DLD1 (cell line): ENCODE results near the gene NXN.

Experiments
- in situ Hi-C: cut with HindIII; loops from 2 replicates; pipeline ENCODE4 v1.10.0; 2017; ENCODE audit warnings: low sequenced_read_pairs

Gene NXN

DNA sequence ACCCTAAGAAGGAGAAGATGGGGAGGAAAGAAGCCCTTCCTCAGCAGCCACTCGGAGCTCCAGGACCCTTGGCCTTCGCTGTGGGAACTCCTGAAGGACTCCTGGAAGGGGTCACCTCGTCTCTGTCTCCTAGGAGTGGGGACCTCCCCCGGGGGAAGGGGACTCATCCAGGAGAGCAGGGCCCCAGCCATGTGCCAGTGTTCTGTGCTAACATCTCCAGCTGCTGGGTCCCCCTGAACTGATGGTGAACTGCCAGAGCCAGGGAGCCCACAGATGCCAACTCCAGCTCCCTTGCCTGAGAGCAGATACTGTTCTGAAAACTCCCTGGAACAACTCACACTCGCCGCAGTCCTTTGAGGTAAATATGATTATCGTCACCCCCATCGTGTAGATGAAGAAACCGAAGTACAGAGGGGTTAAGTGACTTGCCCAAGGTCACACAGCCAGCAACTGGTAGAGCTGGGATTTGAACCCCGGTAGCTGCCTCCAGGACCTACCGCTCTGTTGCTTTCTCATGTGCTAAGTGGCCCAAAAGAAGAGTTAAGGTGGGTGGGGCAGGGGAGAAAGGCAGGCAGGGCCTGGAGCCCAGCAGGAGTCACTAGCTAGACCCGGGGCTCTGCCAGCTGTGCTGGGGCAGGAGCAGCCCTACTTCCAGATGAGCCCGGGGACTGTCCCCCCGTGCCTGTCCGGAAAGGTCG lies 27.9 kb upstream of the NXN start:
- in situ Hi-C loops, result no loop called here

DNA sequence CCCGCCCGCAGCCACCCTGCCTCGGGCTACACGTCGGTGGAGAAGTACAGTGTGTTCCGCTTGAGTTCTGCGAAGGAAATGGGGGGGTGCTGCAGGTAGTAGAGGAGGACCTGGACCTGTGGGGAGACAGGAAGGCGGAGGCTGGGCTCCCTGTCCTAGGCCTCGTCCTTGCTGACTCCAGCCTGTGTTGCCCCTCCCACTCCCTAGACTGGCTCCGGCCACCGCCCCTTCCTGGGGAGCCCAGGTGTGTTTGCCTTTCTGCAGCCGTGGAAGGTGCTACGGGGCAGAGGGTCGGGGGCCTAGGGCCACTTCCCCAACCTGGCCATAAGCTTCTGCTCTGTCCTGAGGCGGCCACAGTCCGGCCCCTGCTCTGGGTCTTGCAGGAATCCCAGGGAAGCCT lies 26.5 kb upstream of the NXN start:
- in situ Hi-C loops, result no loop called here

DNA sequence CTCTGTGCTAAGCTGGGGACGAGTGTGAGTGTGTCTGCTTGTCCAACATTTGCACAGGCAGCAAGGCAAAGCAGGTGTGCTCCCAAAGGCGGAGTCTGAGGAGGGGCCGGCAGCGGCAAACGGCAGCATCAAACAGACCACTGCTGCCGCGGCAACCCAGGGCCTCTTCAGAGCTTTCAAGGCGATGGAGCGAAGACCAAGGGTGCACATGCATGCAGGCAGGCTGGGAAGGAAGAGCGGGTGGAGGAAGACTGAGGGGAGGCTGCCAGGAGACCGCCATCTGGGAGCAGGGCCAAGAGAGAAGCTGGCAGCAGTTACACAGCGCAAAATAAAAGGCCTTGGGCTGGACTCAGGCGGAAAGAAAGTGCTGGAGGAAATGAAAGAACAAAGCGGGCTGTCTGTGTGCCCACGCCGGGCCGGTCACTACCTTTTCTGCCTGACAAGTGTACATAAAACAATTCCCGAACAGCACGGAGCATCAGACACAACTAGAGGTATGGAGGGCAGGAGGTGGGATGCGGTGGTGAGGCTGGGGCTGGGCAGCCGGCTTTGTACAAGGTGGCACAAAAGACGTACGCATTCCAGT lies 25.9 kb upstream of the NXN start:
- in situ Hi-C loops, result no loop called here

DNA sequence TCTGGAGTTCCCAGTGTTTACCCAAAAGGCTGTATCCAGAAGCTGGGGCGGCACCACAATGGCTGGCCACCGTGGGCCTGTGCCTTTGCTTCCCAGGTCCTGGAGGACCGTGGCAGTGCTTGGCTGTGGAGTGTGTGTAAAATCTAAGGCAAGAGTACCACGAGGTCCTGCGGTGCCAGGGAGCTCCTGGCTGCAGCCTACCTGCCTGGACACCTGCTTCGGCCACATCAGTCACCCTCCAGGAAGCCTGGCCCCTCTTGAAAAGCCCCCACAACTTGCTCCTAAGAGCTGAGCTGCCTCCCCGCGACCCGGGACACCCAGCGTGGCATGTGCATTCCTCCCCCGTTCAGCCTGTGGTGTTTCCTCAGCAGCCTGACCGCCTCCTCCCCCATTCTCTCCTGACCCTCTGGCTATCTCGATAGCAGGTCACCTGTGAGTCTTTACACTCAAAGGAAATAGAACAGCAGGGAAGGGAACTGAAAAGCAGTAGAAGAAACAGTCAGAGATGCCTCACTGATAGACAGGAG lies 25.3 kb upstream of the NXN start:
- in situ Hi-C loops, result no loop called here

DNA sequence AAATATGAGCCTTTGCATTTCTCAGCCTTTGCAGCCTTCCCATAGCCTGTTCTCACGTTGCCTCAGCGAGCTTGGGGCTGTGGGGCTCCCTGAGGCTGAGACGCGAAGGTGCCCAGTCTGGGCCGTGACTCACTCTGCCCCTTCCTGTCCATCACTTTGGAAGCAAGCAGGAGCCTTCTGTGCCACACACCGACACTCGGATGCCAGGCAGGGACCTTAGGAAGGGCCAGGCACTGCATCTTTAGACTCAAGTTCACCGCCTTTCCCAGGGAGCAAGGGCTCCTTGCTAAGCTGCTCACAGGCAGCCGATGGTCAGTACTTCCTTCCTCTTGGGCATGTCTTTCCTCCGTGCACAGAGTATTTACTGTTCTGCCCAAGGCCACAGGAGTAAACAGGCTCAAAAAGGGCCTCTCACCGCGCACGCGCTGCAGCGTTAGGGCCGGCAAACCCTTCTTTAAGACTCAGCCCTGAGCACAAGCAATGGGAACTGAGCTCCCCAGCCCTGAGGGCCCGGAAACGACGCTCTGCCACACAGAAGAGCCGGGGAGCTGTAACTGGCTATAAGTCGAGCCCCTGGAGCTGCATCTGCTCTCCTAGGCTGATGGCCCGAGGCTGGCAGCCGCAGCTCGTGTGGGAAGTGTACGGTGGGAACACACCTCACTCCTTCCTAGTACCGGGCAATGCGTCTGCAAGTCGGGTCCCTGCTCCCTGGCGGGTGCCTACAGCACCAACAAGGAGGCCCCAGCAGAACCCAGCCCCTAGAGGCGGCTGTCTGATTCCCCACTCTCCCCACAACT lies 24.6 kb upstream of the NXN start:
- in situ Hi-C loops, result no loop called here

DNA sequence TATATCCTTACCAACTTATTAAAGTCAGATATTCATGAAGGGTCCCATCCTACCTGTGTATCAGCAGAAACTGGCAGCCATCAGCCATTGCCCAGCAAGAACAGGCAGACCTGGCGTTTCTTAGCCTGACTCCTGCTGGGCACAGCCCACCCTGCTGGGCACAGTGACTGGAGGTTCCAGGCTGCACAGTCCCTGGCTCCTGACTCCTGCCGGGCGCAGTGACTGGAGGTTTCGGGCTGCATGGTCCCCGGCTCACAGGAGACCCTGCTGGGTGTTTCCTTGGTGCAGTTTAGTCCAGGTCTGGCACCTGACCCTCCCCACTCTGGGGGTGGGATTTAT lies 24.0 kb upstream of the NXN start:
- in situ Hi-C loops, result no loop called here

DNA sequence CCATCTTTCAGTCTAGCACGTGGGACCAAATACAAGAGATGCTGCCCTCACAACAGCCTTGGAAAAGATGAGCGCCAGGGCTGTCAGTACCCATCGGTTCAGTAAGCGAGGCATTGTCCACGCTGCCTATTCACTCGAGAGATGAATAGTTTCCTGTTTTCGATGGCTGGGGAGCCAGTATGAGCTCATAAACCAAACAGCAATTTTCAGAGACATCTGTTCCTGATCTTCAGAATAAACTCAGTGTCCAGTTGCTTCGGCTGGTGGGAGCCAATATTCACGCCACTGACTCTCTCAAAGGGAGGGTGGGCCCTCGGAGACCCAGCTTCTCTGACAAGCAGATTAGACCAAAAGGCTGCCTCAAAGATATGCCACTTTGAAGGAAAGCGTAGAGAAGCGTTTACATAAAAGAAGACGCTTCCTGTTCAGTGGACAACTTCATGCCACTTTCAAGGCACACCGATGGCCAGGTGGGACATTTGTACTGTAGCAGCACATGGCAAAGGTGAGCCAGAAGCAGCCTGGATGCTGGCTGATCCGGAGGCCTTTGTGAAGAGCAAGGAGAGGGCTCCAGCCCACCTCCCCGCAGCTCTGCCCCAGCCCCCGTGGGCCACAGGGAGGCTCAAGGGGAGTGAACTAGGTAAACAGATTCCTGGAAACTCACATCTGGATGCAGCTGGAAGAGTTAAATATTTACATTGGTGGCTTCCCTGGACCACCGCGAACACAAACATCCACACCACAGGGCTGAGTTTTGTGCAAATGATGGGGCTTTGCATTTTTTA lies 23.4 kb upstream of the NXN start:
- in situ Hi-C loops, result no loop called here

DNA sequence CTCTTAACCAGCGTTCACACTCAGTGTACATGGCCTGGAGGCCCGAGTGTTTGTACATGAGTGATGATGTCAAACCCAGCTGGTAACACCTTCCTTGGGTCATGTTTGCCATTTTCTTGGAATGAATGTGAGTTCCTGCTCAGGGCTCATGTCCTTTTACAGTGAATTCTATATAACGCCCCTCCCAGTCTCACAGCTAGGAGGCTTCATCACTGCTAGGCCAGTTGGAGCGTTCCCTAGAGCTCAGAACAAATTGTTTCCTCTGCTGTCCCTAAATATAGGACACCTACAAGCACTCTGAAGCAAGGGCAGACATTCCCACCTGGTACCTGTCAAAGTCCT lies 22.8 kb upstream of the NXN start:
- in situ Hi-C loops, result no loop called here

DNA sequence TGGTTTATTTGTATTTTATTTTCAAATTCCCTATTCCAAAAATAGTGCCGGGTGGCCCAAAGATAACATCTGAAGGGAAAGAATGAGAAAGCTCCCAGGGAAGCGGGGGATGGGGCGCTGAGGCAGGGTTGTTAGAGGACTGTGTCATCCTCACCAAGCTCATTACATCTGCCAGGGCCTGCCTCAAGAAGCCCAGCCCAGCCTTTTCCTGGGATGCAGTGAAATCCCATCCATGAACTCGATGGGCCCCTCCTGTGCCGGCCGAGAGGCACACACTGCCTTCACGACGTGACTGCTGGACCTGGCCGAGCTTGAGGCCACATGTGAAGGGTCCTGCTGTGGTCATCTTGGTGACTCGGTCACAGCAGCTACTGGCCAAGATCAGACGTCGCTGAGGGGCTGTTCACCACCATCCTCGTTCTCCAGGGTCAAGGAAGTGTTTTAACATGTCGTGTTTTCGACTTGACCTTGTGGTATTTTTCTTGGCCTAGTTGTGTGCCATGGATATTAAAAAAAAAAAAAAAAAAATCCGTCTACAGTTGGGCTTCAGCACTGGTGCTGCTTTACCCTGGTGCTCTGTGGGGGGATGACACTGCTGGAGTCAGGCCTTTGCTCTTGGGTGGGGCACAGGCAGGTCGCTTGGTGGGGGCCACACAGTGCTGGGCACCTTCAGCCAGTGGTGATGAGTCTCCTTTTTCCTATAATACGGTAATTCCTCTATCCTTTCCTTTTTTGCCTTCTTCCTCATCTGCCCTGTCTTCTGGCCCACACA lies 22.2 kb upstream of the NXN start:
- in situ Hi-C loops, result no loop called here

DNA sequence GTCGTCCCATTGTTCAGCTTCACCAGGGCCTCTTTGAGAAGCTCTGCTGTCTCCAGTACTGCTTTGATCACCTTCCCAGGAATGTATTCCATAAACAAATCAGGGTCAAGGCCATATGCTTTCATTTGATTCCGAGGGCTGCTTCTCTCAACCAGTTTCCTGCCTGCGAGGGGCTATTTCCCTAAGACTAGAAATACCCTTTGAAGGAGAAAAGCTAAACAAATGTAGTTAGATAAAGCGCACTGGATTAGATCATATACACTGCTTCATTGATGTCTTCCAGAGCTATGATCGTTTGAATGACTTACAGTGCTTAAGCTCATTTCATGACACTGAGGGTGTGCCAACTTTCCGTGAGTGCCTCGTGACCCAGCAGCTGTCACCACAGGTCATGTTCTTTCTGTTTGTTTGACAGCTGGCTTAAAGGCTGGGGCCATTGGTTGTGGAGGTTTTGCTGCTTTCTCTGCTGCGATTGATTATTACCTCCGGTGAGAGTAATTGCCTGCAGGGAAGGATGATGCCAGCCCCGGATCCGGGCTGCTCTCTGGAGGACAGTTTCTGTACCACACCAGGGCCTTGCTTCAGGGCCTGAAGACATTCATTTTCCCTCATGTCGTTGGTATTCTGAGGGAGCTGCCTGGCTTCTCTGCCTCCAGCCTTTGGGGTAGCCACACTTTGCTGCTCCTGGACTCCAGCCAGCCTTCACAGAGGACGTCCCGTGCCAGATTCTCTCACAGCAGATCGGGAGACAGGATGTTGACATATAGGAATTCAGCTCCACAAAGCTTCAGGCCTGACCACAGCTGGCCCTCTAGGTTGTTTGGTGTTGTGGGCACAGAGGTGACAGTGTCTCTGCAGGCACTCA lies 21.3 kb upstream of the NXN start:
- in situ Hi-C loops, result no loop called here

DNA sequence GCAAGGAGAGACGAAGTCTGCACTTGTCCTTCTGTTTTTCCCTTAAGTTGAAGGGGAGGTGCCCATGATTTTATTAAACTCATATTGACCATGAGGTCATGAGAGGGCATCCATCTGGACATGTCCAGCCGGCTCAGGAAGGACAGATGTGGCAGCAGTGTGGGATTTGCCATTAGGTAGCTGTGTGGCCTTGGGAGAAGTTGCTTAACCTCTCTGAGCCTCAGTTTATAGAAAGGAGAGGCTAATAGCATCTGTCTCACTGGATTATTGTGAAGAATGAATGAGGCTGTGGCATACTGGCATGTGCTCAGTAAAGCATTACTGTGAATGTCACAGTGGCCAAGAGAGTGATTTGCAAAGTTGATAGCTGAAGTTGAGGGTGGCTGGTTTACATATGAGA lies 18.5 kb upstream of the NXN start:
- in situ Hi-C loops, result loop anchor here (25.0 kb wide), 1 partner anchor 211 kb away; the partner anchor contains the start of genes GLOD4 and MRM3

DNA sequence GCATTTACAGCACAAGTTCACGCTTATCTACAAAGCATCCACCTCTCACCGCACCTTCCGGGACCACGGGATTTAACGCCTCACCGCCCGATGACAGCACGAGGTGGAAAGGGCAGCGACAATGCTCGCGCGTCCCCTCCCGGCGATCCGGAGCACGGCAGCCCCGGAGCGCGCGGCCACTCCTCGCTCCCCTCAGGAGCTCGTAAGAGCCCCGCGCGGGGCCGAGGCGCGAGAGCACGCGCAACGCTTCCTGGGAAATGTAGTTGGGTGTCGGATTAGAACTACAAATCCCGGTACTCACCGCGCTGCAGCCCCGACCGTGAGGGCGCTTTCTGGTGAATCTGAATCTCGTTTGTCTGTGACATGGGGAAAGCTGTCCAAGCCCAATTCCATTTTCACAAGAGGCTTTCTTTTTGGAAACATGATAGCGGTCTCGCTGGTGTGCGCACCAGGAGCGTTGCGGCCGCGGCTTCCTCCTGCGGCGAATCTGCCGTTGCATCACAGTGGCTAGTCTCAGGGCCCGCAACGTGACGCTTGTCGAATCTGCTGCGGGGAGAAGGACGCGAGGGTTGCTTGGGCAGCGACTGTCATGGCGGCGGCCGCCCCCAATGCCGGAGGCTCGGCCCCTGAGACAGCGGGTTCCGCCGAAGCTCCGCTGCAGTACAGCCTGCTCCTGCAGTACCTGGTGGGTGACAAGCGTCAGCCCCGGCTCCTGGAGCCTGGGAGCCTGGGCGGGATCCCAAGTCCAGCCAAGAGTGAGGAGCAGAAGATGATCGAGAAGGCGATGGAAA lies 17.2 kb upstream of the NXN start, which contains the start of gene TIMM22:
TIMM22 (plus strand) TSS at position 576 of the 791 bp plus-strand sequence; CDS start at position 590, 14 bp downstream.
- in situ Hi-C loops, result loop anchor here (25.0 kb wide), 1 partner anchor 209 kb away; the partner anchor contains the start of genes GLOD4 and MRM3

DNA sequence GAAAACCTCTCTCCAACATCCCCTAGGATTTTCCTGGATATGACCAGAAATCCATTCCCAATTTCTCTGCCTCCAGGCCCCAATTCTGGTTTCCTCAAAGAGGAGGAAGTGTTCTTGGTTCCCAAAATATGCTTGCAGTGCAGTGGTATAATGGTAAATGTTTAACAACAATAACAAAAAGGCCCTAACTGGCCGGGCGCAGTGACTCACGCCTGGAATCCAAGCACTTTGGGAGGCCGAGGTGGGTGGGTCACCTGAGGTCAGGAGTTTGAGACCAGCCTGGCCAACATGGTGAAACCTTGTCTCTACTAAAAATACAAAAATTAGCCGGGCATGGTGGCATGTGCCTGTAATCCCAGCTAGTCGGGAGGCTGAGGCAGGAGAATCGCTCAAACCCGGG lies 15.7 kb upstream of the NXN start:
- in situ Hi-C loops, result loop anchor here (25.0 kb wide), 1 partner anchor 208 kb away; the partner anchor contains the start of genes GLOD4 and MRM3

DNA sequence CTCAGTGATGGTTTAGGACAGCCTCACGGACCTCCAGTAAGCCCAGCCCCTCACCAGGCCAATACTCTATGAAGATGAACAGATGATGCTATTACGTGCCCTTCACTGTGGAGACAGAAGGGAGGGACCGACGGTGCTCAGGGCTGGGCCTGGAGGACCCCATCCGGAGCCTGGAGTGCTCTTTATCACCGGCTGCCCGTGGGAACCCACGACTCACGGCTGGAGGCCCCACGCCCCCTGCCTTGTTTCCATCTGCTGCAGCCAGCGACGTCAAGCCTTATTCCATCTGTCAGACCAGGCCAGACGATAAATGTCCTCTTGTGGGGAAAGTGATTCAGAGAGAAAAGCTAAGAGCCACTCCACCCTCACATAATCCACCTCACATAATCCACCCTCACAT lies 13.4 kb upstream of the NXN start:
- in situ Hi-C loops, result loop anchor here (25.0 kb wide), 1 partner anchor 206 kb away; the partner anchor contains the start of genes GLOD4 and MRM3

DNA sequence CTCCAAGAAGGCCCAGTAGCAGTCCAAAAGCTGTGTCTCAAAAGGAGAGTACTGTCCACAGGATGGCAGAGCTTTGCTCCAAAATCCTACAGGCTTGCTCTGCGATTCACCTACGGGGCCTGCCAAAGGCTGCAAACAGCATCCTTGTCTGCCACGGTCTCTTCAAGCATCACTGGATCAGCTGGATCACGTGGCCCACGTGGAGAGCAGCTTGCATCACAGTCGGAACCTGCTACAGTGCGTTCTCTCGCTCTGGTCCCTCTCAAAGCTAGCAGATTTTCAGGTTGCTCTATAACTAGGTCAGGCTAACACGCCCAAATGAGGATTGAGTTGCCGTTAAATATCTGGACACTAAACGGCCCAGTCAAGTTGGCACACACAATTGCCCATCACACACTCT lies 9.0 kb upstream of the NXN start:
- in situ Hi-C loops, result loop anchor here (25.0 kb wide), 1 partner anchor 201 kb away; the partner anchor contains the start of genes GLOD4 and MRM3

DNA sequence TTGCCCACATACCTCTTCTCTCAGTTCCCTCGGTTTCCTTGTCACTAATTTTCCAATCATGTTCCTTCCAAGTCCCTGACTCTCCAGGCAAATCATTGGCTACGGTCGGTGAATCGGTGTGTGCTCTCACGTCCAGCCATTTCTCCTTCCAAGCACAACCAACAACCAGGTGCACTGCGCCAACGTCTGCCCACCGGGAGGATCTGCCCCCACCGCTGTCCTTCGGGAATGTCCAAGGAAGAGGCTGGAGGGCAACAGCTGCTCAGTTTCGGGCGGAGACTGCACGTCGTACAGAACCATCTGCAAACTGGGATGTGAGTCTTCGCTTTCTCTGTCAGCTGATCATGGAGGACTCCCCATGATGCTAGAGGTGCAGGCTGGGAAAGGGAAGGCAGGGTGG lies 8.4 kb upstream of the NXN start:
- in situ Hi-C loops, result loop anchor here (25.0 kb wide), 1 partner anchor 201 kb away; the partner anchor contains the start of genes GLOD4 and MRM3

DNA sequence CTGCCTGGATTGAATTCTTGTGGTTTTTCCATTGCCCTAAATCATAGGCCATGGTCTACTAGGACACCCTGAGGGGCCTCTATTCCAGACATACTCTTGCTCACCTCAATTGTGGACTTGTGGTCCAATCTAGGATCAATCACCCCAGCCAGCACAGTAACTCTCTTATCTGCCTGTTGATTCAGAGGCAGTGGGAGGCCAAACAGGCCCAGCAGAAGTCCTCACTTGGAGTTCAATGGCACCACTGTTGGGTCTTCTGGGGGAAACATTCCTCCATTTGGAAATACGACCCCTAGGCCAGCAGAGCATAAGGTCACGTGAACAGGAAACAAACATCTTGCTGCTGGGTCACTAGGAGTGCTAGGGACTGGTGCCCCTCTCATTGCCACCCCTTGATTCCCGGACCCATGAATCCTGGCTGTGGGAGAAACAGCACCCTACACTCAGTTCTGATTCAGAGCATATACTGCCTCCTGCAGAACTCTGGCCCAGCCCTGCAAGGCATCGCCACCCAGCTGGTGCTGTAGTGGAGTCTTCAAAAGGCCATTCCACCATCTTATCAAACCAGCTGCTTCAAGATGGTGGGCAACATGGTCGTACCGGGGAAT lies 6.8 kb upstream of the NXN start:
- in situ Hi-C loops, result loop anchor here (25.0 kb wide), 1 partner anchor 199 kb away; the partner anchor contains the start of genes GLOD4 and MRM3

DNA sequence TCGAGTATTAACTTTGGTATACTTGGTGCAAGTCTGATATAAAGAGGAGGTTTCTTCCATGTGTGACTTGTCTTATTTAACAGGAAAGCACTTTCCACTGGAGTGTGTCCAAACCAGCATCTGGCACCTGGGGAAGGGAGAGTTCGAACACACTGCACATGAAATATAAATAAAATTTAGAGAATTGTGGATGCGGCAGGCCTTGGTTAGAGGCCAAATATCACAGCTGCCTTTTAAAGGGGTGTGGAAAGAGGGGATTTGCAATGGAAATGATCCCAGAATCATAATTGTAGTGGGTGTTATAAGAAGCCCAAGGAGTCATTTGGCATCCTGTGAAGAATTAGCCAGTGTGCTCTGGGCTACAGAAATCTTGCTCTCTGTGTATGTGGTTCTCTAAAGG lies 4.3 kb upstream of the NXN start:
- in situ Hi-C loops, result loop anchor here (25.0 kb wide), 1 partner anchor 197 kb away; the partner anchor contains the start of genes GLOD4 and MRM3
